A549 (cell line): ENCODE results near the gene TMEM183A. TPM values are rescaled to one million over a fixed set of nuclear protein-coding genes. Genes with fewer than 3 reads are reported as not detected.
A peak's percentile ranks its signal among the peaks of the same experiment; 100 is the strongest.

Experiments used
- ATAC-seq, 2 experiments: fragments of 200-7000 bp in 1 of 2; fragments of >200 bp in 1 of 2; cut with Nextera tagmentation in 1 of 2; cut with Tn5 transposase in 1 of 2; 3 replicates each; pipeline versions ENCODE4 v1.8.0 to v1.9.1; 2018 to 2020; ENCODE audit warnings: mild to moderate bottlenecking in 1 of 2, moderate library complexity in 1 of 2
- CTCF ChIA-PET: fragments of 300-600 bp; sonication (Branson Sonifier 250); formaldehyde crosslinking; extraction: SDS; loops from one replicate; lab custom pipeline; 2021; ENCODE audit warnings: antibody characterized with exemption, inconsistent platforms; lab: Yijun Ruan, JAX
- POLR2A ChIA-PET: fragments of 350-600 bp; formaldehyde crosslinking; extraction: SDS; loops from one replicate; lab custom pipeline; 2021; ENCODE audit warnings: antibody characterized with exemption, inconsistent platforms; lab: Yijun Ruan, JAX
- DNase-seq, 2 experiments: peaks; one replicate each; pipeline versions ENCODE4 v3.0.0 to v3.0.0-alpha.2; 2011 to 2016; ENCODE audit warnings: low read depth in 1 of 2, low spot score in 1 of 2
- FAIRE-seq: peaks from 2 replicates; lab custom pipeline; 2011; peaks lifted over from hg19 to GRCh38; lab: Jason Lieb, UNC
- H3K27ac ChIP-seq, 2 experiments: fragments of >200 bp; sonication (Bioruptor Twin); formaldehyde crosslinking; 3 replicates each; pipeline ENCODE4 v1.5.1; 2016 to 2017
- H3K4me1 ChIP-seq: fragments of >200 bp; sonication (Bioruptor Twin); formaldehyde crosslinking; 3 replicates; pipeline ENCODE4 v1.6.1; 2016
- H3K4me2 ChIP-seq: fragments of >200 bp; sonication (Bioruptor Twin); formaldehyde crosslinking; 3 replicates; pipeline ENCODE4 v1.6.1; 2016
- H3K4me3 ChIP-seq: fragments of >200 bp; sonication (Bioruptor Twin); formaldehyde crosslinking; 3 replicates; pipeline ENCODE4 v1.5.1; 2016
- H3K9me3 ChIP-seq: fragments of >200 bp; sonication (Bioruptor Twin); formaldehyde crosslinking; 3 replicates; pipeline ENCODE4 v1.6.1; 2016
- CEBPB ChIP-seq, 2 experiments: fragments of >200 bp in 1 of 2; sonication (Bioruptor Twin) in 1 of 2; formaldehyde crosslinking in 1 of 2; IDR thresholded peaks; 2 replicates each; pipeline ENCODE4 v1.6.1; 2012 to 2016
- CHD4 ChIP-seq: fragments of 200-600 bp; sonication (generic); IDR thresholded peaks from 2 replicates; pipeline ENCODE4 v1.6.1; 2016; ENCODE audit warnings: antibody characterized with exemption, mild to moderate bottlenecking, borderline replicate concordance
- EHMT2 ChIP-seq: fragments of 200-600 bp; sonication (generic); IDR thresholded peaks from 2 replicates; pipeline ENCODE4 v1.6.1; 2016; ENCODE audit warnings: antibody characterized with exemption, low read depth, mild to moderate bottlenecking, moderate library complexity
- GATA3 ChIP-seq: IDR thresholded peaks from 2 replicates; pipeline ENCODE4 v1.6.1; 2012; ENCODE audit warnings: borderline replicate concordance
- HOXB5 ChIP-seq: fragments of 250-450 bp; sonication (Bioruptor Pico); IDR thresholded peaks from 2 replicates; pipeline ENCODE4 v1.5.0; 2020; ENCODE audit warnings: mild to moderate bottlenecking, moderate library complexity
- JUN ChIP-seq, 2 experiments: fragments of >200 bp; sonication (Bioruptor Twin); formaldehyde crosslinking; IDR thresholded peaks; 2 replicates in 1 of 2; 3 replicates in 1 of 2; pipeline ENCODE4 v1.6.1; 2016 to 2017
- JUNB ChIP-seq: fragments of >200 bp; sonication (Bioruptor Twin); formaldehyde crosslinking; IDR thresholded peaks from 2 replicates; pipeline ENCODE4 v1.6.1; 2016
- KDM1A ChIP-seq: fragments of 200-600 bp; sonication (generic); IDR thresholded peaks from 2 replicates; pipeline ENCODE4 v1.6.1; 2016; ENCODE audit warnings: low read depth, mild to moderate bottlenecking
- MAFK ChIP-seq: fragments of 450-650 bp; IDR thresholded peaks from 2 replicates; pipeline ENCODE4 v1.6.1; 2014; ENCODE audit not compliant: partially characterized antibody
- MYC ChIP-seq: IDR thresholded peaks from 2 replicates; pipeline ENCODE4 v1.6.1; 2012; ENCODE audit warnings: mild to moderate bottlenecking, inconsistent platforms, low read length, improper control_type of control experiment, borderline replicate concordance
- NFE2L2 ChIP-seq: fragments of 150-350 bp; conservative IDR thresholded peaks from 2 replicates; pipeline ENCODE4 v1.6.1; 2014; ENCODE audit warnings: low read length
- POLR2AphosphoS2 ChIP-seq: conservative IDR thresholded peaks from 2 replicates; pipeline ENCODE4 v1.6.1; 2012; ENCODE audit warnings: low read length, improper control_type of control experiment, inconsistent platforms
- RAD21 ChIP-seq, 2 experiments: fragments of >200 bp in 1 of 2; sonication (Bioruptor Twin) in 1 of 2; formaldehyde crosslinking in 1 of 2; IDR thresholded peaks in 1 of 2; conservative IDR thresholded peaks in 1 of 2; 2 replicates in 1 of 2; 3 replicates in 1 of 2; pipeline ENCODE4 v1.6.1; 2012 to 2018; ENCODE audit warnings: inconsistent platforms in 1 of 2
- RNF2 ChIP-seq: fragments of 200-600 bp; sonication (generic); IDR thresholded peaks from 2 replicates; pipeline ENCODE4 v1.6.1; 2016; ENCODE audit warnings: low read depth, mild to moderate bottlenecking, antibody characterized with exemption, moderate library complexity, borderline replicate concordance
- ZC3H11A ChIP-seq: fragments of 450-650 bp; IDR thresholded peaks from 2 replicates; pipeline ENCODE4 v1.6.1; 2014; ENCODE audit warnings: antibody characterized with exemption, mild to moderate bottlenecking
- ZFP36 ChIP-seq: fragments of 450-650 bp; IDR thresholded peaks from 2 replicates; pipeline ENCODE4 v1.6.1; 2014; ENCODE audit warnings: borderline replicate concordance; ENCODE audit not compliant: partially characterized antibody
- ZSCAN20 ChIP-seq: fragments of 250-450 bp; sonication (Bioruptor Pico); IDR thresholded peaks from 2 replicates; pipeline ENCODE4 v1.8.0; 2022; ENCODE audit warnings: mild to moderate bottlenecking, moderate library complexity
- WGBS: methylation state at CpG from one replicate; pipeline ENCODE4 v1.1.6; 2017; ENCODE audit errors: missing lambda C conversion rate; 5-methylcytosine and 5-hydroxymethylcytosine counted together
- polyA plus RNA-seq, 4 experiments: library from polyadenylated mRNA; depleted of rRNA in 3 of 4; stranded (reverse); fragments of >200 nt; fragmentation: RNase III in 1 of 4; extraction: RNeasy Plus Mini Kit Qiagen cat#74134 plus additional on column Dnase treatment in 1 of 4; gene quantifications; 2 replicates in 3 of 4; 3 replicates in 1 of 4; pipeline ENCODE4 v1.2.3, GENCODE V29; 2011 to 2017
- TF ChIP-seq, protein P1 (sequence below): fragments of 150-350 bp; IDR thresholded peaks from 2 replicates; pipeline ENCODE4 v1.6.1; 2014; ENCODE audit warnings: low read depth, mild to moderate bottlenecking, low read length
- TF ChIP-seq, protein P2 (sequence below): IDR thresholded peaks from 2 replicates; pipeline ENCODE4 v1.6.1; 2012
- TF ChIP-seq, protein P3 (sequence below): fragments of >200 bp; sonication (Bioruptor Twin); formaldehyde crosslinking; IDR thresholded peaks from 3 replicates; pipeline ENCODE4 v1.6.1; 2016
- TF ChIP-seq, protein P4 (sequence below): fragments of 250-450 bp; sonication (Bioruptor Pico); IDR thresholded peaks from 2 replicates; pipeline ENCODE4 v1.5.0; 2020; ENCODE audit warnings: low read depth, mild to moderate bottlenecking, moderate library complexity

Gene TMEM183A
- polyA plus RNA-seq, 2 of the 4 experiments (the other 2 are of a cell fraction): 48.4 to 114 TPM

DNA sequence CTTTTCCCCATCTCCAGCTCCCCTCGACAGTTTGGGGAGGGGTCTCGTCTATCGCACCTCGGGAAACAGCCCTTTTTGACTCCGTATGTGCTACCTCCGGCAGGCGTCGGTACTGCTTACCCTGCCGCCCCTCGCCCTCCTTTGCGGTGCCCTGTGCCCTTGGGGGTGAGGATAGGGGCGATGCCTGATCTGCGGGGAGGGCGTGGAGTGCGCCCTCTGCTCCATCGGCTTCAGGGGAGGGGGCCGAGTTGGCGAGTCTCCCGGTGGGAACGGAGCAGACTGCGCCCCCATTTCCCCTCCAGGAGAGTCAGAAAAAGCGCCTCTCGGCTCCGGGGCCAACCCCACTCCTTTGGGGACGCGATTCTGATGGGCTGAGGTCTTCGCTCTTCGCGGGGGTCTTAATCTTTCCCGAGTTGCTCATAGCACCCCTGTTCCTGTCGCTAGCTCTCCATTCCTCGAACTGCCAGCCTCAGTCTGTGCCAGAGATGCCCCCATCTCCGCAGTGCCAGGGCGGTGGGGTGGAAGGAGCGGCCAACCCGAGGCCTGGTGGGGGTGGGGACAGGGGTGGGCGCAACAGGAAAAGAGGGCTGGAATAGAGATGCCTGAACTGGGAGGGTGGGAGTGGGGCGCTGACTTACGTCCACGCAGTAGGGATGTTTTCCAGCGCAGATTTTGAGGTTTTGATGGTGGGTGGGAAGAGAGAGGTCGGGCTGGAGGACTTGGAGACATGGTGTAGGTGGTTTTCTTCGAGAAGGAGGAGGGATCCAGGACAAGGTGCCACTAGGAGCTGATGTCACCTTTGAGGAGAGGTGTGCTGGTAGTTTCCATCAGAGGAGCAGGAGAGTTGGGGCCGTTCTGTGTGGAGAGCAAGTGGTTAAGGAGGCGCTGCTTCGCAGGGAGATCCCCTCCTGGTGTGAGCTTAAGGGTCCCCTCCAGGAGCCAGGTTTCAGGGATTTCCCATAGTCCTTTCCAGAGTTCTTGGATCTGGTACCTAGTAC, 19.8 kb downstream of the TMEM183A start:
- POLR2A ChIA-PET: no interaction called here
- TF ChIP-seq NFE2L2 (no peak), CHD4 (no peak), RAD21 (conservative IDR thresholded peaks at IDR 0.05 in 1 of 2, IDR thresholded peaks at IDR 0.05 in 1 of 2) (no peak), ZSCAN20 (no peak), ZC3H11A (no peak), MYC (no peak), HOXB5 (CRISPR knock-in tag) (no peak), ZFP36 (no peak), KDM1A (no peak), CEBPB (IDR thresholded peaks at IDR 0.05) (no peak), JUNB (no peak), GATA3 (no peak)
- TF ChIP-seq, protein P1, sequence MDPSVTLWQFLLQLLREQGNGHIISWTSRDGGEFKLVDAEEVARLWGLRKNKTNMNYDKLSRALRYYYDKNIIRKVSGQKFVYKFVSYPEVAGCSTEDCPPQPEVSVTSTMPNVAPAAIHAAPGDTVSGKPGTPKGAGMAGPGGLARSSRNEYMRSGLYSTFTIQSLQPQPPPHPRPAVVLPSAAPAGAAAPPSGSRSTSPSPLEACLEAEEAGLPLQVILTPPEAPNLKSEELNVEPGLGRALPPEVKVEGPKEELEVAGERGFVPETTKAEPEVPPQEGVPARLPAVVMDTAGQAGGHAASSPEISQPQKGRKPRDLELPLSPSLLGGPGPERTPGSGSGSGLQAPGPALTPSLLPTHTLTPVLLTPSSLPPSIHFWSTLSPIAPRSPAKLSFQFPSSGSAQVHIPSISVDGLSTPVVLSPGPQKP: no peak
- TF ChIP-seq, protein P2, sequence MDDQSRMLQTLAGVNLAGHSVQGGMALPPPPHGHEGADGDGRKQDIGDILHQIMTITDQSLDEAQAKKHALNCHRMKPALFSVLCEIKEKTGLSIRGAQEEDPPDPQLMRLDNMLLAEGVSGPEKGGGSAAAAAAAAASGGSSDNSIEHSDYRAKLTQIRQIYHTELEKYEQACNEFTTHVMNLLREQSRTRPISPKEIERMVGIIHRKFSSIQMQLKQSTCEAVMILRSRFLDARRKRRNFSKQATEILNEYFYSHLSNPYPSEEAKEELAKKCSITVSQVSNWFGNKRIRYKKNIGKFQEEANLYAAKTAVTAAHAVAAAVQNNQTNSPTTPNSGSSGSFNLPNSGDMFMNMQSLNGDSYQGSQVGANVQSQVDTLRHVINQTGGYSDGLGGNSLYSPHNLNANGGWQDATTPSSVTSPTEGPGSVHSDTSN: no peak
- TF ChIP-seq, all 56 proteins: peak for 0
- Histone ChIP-seq H3K9me3 (no peaks in the 10 kb centered on the region), H3K4me3 (peak overlapping the region; percentile 58), H3K27ac (peak overlapping the region; percentile 59 to 84; a peak in 5 of 6 replicates), H3K4me2 (peak overlapping the region; percentile 98), H3K4me1 (no peaks in the 10 kb centered on the region)
- DNase-seq (no peak), FAIRE-seq (no peak), ATAC-seq (peak; percentile 7 to 50; a peak in 4 of 6 replicates)
- 42% methylated on average over 35 of the region's 46 CpGs for WGBS
- CTCF ChIA-PET: interaction anchor here (1.2 to 25.2 kb wide), 4 partner anchors 11 to 241 kb away, joined by 3 to 452 read pairs (median 68); no protein-coding TSS in a partner anchor

DNA sequence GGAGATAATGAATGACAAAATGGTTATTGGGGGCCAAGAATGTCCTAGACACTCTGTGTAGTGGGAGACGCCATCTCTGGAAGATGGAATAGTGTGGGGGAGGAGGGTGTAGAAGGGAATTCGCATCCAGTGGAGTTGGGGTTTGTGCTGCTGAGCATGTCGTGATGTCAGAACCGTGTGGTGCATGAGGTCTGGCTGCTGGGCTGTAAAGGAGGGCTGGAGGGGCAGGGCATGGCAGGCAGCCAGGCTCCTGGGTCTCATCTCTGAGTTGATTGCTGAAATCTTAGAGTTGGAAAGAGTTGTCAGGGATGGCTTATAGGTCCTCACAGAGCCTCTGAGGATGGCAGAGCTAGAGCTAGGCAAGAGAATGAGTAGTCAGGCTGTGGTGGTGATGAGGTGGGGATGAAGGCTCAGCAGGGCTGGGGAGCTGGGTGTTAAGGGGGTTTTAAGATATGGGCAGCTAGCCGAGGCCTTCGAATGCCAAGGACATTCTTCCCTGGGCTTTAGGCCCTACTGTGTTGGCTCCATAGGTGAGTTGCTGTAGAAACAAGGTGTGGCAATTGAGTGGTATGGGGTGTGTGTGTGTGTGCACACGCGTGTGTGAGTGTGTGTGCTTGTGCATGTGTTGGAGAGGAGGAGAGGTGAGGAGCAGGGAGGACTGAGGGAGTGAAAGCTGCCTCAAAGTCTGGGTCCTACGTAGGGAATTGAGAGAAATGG, 21.1 kb downstream of the TMEM183A start:
- TF ChIP-seq POLR2AphosphoS2 (no peak), EHMT2 (no peak), NFE2L2 (no peak), MAFK (no peak)
- no peaks in the 10 kb centered on the region for H3K4me1 ChIP-seq
- FAIRE-seq (no peak), ATAC-seq (no peak), DNase-seq (no peak)
- H3K4me3 ChIP-seq: no peak overlapping the region
- WGBS: 82% methylated on average over 9 of the region's 9 CpGs
- ChIA-PET CTCF (interaction anchor here (2.2 to 25.2 kb wide), 4 partner anchors 9 to 240 kb away, joined by 8 to 452 read pairs (median 68); no protein-coding TSS in a partner anchor), POLR2A (no interaction called here)
- H3K4me2 ChIP-seq: no peak overlapping the region
- no peak overlapping the region for H3K27ac ChIP-seq
- H3K9me3 ChIP-seq: no peaks in the 10 kb centered on the region

DNA sequence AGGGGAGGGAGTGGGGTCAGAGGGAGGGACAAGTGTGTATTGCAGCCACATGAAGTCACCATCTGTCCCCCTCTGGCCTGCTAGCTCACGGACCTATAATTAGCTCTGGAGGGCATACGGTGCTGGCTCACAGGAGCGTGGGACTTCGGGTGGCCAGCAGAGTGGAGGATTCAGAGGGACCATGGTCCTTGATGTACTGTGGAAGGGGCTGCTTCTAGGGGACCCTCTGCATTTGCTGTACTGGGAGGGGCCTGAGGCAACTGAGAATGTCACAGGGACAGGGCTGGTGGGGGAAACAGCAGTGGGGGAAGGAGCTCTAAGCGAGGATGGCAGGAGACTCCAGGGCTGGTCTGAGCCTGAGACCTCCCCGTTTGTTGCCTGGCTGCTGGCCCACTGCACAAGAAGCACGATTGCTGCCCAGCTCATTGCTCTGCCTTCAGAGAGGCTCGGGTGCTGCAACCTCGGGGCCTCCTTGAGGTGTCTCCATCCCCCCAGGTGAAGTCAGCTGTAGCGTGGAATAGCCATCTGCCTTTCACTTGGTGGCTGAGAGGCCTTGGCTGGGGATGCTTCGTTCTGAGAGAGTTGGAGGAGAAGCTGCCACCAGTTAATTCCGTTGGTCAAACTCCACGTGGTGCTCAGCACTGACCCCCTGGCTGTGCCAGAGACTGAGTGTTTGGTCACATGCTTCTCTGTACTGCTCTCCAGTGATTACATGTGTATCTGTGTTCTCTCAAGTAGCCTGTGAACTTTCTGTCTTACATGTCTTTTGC, 21.8 kb downstream of the TMEM183A start:
- H3K4me2 ChIP-seq: no peak overlapping the region
- DNase-seq (no peak), ATAC-seq (no peak), FAIRE-seq (no peak)
- no peaks in the 10 kb centered on the region for H3K9me3 ChIP-seq
- no peaks in the 10 kb centered on the region for H3K4me1 ChIP-seq
- H3K27ac ChIP-seq: no peak overlapping the region
- no peak overlapping the region for H3K4me3 ChIP-seq
- CTCF ChIA-PET: interaction anchor here (2.2 to 25.2 kb wide), 4 partner anchors 9 to 239 kb away, joined by 8 to 452 read pairs (median 68); no protein-coding TSS in a partner anchor
- POLR2A ChIA-PET: no interaction called here
- 64% methylated on average over 13 of the region's 13 CpGs for WGBS
- TF ChIP-seq CHD4 (no peak), RNF2 (no peak), RAD21 (conservative IDR thresholded peaks at IDR 0.05 in 1 of 2, IDR thresholded peaks at IDR 0.05 in 1 of 2) (no peak), JUN (IDR thresholded peaks at IDR 0.05) (no peak)
- TF ChIP-seq, protein P3, sequence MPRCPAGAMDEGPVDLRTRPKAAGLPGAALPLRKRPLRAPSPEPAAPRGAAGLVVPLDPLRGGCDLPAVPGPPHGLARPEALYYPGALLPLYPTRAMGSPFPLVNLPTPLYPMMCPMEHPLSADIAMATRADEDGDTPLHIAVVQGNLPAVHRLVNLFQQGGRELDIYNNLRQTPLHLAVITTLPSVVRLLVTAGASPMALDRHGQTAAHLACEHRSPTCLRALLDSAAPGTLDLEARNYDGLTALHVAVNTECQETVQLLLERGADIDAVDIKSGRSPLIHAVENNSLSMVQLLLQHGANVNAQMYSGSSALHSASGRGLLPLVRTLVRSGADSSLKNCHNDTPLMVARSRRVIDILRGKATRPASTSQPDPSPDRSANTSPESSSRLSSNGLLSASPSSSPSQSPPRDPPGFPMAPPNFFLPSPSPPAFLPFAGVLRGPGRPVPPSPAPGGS: no peak
- TF ChIP-seq, protein P4, sequence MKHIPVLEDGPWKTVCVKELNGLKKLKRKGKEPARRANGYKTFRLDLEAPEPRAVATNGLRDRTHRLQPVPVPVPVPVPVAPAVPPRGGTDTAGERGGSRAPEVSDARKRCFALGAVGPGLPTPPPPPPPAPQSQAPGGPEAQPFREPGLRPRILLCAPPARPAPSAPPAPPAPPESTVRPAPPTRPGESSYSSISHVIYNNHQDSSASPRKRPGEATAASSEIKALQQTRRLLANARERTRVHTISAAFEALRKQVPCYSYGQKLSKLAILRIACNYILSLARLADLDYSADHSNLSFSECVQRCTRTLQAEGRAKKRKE: no peak
